GM18909 (cell line): Measurements from ENCODE around the gene IQGAP2.
"Not testable (repeated sequence)": the region's sequence is repeated elsewhere in the genome, so short reads cannot be mapped to it uniquely, and the experiment has no call there.

Source experiments
- ATAC-seq: cut with Tn5 transposase; IDR thresholded peaks from one replicate; pipeline ENCODE4 v1.9.1; 2021; ENCODE audit warnings: mild to moderate bottlenecking; ENCODE audit not compliant: unreplicated experiment, poor library complexity

The IQGAP2 gene

DNA sequence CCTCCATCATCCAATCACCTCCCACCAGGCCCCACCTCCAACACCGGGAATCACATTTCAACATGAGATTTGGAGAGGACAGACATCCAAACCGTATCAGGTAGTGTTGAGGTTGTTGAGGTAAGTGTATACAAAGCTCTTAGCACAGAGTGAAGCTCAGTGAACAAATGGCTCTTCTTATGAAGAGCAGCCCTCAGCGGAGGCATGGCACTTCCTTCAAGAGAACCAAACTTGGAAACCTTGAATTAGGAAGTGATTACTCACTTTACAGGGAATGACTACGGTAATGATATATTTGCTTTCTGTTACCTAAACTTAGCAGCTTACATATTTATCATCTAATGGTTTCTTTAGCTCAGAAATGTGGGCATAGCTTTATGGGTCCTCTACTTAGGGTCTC, 92.8 kb downstream of the IQGAP2 start:
- no peak for ATAC-seq

DNA sequence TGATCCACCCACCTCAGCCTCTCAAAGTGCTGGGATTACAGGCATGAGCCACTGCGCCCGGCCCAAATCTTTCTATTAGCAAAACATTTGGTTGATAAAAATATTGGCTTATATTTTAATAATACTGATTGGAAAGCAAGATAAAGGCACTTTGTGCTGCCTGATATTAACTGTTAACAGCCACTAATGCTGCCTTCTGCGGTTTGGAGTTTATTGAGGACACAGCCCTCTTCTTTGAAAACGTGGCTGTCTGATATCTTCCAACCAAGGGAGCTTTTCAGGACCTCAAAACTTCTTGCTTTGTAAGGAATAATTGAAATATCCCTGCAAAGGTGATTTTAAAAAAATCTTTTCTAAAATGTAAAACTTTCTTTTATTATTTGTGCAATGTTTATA, 94.0 kb downstream of the IQGAP2 start:
- ATAC-seq, result no peak

DNA sequence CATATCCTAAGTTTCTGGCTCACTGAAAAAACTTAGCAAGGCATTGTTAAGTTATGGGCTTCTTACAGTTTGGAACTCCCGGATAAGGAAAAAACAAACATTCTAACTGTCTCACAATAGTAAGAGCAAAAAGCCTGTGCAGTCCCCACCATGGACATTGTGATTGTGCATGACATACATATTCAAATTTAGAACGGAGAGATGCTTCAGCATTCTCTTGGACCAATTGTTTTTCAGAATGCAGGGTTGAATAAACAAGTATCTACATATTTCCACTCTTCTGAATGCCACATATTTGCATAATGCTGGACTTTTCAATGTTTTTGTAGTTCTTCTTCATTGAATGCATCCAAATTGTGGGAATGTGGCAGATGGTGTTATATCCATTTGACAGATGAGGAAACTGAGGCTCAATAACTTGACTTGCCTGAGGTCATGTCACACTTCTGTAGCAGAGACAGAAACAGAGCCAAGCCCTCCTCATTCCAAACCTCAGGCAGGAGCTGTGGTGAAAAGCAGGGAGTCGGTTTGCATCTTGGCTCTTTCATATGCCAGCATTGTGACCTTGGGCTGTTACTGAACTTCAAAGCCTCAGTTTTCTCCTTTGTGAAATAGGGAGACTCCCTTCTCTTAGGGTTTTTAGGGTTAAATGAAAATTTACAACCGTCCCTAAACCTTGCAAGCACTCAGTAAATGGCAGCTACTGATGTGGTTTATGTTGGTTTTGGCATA, 95.1 kb downstream of the IQGAP2 start:
- ATAC-seq, result no peak

DNA sequence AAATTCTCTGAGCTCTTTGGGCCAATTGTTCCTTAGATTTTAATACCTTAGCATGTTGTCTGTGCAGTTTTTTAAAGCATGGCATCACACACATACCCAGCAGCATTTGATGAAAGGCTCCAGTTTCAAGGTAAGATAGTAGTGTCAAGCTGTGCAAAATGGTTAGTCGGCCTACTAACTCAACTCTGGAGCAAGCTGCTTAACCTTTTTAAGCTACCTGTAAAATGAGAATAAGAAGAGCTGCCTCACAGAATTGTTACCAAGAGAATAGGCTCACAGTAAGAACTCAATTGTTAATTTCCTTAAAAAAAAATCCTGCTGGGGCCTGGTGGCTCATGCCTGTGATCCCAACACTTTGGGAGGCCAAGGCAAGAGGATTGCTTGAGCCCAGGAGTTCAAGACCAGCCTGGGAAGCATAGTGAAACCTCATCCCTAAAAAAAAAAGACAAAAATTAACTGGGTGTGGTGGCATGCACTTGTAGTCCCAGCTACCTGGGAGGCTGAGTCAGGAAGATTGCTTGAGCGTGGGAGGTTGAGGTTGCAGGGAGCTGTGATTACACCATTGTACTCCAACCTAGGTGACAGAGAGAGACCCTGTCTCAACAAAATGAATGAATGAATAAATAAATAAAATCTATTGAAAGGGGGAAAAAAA, 96.5 kb downstream of the IQGAP2 start:
- ATAC-seq, result no peak

- no peak for ATAC-seq
Measured at GRCh38 chr5:76500633-76501393, 97.7 kb downstream of the IQGAP2 start.

DNA sequence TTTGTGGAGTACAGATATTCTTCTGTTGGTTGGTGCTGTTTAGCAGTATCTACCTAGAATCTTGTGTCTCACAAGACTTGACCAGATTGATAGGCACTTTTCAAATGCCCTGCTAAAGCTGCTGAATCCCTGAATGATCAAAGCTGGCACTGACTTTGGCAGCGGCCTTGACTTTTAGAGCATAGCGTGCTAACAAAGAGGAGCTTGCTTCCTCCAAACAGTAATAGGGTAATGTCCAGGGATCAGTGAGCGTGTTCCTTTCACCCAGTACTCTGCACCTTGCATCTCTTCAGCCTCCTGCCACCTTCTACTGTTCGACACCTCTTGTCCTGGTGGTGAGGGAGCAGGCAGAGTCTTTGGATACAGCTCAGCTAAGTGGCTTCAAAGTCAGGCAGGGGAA, 100.8 kb downstream of the IQGAP2 start:
- no peak for ATAC-seq

DNA sequence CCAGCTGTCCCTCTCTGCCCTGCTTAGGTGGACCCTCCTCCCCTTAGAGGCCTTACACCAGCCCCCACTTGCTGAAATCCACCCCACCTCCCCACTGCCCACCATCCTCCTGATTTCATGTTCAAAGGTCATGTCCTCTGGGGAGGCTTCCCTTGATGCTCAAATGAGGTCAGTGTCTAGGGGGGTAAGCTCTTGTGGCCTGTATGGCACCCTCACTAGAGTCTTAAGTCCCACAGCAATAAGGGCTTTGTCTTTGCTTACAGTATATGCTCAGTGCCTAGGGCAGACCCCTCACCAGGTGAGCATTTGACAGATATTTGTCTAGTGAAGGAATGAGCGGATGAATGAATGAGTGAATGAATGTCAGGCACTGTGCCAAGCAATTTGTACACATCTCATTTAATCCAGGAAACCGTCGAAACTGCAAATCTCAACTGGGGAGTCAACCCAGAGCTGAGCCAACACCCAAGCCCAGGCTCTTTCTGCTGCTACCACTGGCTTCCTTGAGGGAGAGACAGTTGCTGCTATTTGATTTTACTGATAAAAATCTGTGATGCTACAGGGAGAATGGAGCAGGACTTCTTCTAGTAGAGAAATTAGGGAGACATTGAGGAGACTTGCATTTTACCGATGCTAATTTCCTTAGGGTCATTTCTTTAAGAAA, 101.9 kb downstream of the IQGAP2 start:
- no peak for ATAC-seq

DNA sequence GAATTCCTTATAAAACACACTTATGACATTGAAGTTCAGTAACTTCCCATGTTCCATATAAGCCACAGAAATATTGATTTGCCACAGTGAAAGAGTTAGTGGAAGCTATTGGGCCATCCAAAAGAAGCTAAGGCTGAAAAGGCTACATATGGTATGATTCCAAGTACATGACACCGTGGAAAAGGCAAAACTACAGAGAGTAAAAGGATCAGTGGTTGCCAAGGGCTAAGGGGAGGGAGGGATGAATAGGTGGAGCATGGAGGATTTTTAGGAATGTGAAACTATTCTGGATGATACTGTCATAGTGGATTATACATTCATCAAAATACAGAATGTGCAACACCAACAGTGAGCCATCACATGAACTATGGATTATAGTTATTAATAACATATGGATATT, 110.4 kb downstream of the IQGAP2 start:
- no peak for ATAC-seq

DNA sequence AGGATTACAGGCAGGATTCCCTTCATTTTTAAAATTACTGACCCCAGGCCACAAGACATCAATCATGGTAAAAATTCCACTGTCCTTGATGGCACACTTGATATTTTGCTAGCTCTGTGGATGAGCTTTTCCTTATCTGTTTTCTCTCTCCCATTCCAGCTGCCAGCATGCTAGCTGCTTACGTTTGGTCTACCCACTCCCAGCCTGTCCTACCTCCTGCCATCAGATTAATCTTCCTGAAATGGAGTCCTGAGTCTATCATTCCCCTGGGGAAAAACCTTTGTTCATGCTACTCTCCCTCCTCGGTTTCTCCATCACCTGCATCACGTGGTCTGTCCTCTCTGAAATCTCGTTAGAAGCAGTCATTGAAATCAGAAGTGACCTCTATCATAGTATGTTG, 111.2 kb downstream of the IQGAP2 start:
- no peak for ATAC-seq

DNA sequence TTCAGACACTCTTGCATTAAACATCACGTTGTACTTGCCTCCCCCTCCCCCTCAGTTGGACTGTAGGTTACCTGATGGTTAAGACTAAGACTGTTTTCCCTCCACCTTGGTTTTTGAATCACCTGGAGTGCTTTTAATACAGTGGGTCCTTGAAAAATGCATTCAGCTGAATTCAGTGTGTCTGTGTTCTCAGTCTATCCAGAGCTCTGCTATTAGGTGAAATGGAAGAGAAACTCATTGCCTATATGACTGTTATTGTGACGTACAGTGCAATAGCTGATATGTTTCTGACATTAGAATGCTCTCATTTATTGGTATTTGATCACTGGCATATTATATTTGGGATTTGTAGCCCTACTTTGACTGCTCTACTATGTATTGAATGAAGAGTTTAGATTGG, 111.6 kb downstream of the IQGAP2 start:
- ATAC-seq, result no peak

GRCh38 chr5:76517334-76517733, 114.2 kb downstream of the IQGAP2 start:
- ATAC-seq, result no peak

DNA sequence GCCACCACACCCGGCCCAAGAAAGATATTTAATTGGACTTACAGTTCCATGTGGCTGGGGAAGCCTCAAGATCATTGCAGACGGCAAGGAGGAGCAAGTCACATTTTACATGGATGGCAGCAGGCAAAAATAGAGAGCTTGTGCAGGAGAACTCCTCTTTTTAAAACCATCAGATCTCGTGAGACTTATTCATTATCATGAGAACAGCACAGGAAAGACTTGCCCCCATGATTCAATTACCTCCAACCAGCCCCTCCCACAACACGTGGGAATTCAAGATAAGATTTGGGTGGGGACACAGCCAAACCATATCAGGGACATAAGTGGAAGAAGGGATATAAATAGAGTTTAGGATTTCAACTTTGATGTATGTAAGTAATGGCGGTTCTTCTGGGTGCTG, 115.2 kb downstream of the IQGAP2 start:
- not testable (repeated sequence) for ATAC-seq

DNA sequence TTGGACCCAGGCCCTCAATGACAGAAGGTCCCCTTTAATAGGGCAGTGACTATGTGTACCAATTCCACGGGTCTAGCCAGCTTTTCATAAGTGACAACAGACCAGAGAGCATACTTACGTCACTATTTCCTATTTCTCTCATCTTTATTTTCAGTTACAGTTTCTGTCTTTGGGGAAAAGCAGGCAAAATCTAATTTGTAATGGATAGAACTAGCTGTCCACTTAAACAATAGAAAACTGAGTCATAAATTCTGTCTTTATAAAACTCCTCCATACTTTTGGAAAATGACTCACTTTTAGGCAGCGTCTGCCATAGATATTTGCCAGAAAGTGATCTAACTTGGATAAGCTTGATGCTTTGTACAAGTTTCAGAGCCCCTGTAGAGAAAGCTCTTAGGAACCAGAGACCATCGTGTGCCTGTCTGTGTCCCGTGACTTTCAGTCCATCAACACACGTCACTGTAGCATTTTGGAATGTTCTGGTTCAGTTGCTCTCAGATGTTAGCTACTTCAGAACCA, 118.2 kb downstream of the IQGAP2 start:
- peak; percentile 90 for ATAC-seq

DNA sequence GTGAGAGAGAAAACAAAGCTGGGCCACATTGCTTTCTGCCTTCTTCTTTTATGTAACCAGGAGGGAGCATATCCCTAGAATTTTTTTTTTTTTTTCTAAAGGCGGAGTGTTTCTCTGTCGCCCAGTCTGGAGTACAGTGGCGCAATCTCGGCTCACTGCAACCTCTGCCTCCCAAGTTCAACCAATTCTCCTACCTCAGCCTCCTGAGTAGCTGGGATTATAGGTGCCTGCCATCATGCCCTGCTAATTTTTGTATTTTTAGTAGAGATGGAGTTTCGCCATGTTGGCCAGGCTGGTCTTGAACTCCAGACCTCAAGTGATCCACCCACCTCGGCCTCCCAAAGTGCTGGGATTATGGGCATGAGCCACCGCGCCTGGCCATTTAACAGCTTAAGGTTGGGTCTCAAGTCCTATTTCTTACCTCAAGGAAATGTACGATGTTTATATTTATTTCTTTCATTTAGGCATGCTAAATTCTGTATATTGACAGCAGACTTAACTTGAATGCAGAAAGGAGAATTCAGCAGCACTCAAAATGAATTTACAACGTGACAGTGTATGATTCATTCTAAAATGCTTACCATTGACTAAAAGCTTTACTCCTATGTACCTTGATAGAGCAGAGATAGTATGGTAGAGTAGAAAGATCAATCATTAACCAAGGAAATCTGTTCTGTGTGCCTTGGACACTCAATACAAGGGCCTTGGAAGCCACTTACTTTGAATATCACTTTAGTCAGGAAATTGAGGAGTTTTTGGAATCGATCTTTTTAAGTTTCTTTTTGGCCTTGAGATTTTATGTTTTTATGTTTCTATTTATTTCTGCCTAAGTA, 119.2 kb downstream of the IQGAP2 start:
- ATAC-seq, result no peak

DNA sequence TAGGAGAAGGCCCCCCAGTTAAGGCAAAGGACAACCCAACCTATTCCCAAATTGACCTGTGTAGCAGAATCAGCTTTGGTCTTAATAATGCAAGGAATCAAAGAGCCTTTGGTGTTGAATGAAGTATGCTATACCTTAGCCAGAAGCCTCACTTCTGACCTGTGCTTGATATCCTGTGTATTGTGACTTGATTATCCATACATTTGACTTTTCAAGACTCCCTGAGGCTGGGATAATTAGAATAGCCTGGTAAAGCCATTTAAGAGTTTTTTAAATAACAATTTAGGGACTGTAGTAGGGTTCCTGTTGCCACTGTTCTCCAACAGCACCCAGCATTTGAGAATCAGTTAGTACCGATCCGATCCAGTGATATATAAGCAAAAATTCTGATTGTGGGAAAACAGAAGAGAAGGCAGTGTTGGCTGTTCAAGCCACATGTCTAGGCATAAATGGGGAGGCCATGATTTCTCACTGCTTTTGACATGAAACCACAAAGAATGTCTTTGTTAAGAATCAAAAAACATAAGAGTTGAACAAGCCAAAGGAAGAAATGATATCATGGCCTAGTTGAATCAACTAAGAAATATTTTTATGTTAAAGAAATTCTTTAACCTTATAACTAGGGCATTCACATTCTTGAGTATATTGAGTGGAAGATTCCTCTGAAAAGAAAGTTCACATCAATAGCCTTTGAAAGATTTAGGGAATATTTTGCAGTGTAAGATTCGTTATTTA, 121.2 kb downstream of the IQGAP2 start:
- no peak for ATAC-seq

GRCh38 chr5:76524868-76525267, 121.8 kb downstream of the IQGAP2 start:
- no peak for ATAC-seq

DNA sequence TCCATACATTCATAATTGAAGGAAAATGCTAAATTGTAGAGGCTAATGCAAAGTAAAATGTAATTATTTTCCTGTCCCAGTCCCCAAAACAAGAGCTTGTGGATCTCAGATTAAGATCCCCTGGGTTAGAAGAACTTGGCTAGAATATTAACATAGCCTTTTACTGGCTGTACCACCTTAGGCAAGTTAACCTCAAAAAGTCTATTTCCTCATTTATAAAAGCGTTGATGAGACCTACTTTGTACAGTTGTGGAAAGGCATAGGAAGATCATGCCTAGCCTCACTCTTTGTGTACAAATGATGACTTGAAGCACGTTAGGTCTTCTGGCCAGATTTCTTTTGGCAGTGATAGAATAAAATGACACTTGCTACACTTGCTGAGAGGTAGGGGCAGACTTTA, 122.9 kb downstream of the IQGAP2 start:
- ATAC-seq, result no peak

DNA sequence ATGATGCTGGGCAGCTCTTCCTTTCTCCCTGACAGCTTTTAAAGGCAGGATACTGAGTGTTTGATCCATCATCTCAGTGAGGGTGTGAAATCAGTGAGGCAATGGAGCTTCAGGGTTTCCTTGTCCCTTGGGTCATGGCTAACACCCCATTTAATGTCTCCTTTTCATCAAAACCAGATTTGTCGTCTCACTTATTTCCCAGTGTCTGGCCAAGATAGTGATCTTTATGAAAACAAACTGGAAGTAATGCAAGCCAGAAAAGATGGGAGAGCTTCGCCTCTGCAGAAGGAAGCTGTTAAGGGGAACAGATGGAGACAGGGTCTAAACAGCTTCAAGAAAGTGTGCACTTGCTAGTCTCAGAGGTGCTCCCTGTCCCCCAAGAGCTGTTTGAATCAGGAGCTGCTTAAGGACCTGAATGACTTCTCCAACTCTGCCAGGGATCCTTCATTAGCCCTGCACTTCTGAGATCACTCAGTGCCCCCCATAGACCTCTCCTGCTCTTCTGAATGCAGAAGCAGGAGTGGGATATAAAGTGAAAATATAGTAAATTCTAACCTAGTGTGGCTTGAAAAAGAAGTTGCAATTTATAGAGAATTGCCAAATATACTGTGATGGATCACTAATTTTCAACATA, 124.0 kb downstream of the IQGAP2 start:
- no peak for ATAC-seq

- ATAC-seq, result no peak
Measured at GRCh38 chr5:76527685-76528161, 124.6 kb downstream of the IQGAP2 start.
